RWPE1 (cell line): Measurements from ENCODE around the gene DYRK1B.

Experiments used
- CTCF ChIA-PET: fragments of 350-600 bp; sonication (Branson Sonifier 250); formaldehyde crosslinking; extraction: SDS; loops from one replicate; lab custom pipeline; 2021; lab: Yijun Ruan, JAX
- POLR2A ChIA-PET: fragments of 400-600 bp; formaldehyde crosslinking; extraction: SDS; loops from one replicate; lab custom pipeline; 2020; ENCODE audit warnings: antibody characterized with exemption; ENCODE audit not compliant: low non-redundant PET; lab: Yijun Ruan, JAX
- DNase-seq: peaks from one replicate; pipeline ENCODE4 v3.0.0; 2012; ENCODE audit warnings: low spot score
- H3K27ac ChIP-seq: fragments of 450-650 bp; 2 replicates; pipeline ENCODE4 v1.5.1; 2017
- TF ChIP-seq, protein P1 (sequence below): fragments of 450-650 bp; conservative IDR thresholded peaks from 2 replicates; pipeline ENCODE4 v1.5.1; 2017; ENCODE audit warnings: low read depth, mild to moderate bottlenecking

The DYRK1B gene

DNA sequence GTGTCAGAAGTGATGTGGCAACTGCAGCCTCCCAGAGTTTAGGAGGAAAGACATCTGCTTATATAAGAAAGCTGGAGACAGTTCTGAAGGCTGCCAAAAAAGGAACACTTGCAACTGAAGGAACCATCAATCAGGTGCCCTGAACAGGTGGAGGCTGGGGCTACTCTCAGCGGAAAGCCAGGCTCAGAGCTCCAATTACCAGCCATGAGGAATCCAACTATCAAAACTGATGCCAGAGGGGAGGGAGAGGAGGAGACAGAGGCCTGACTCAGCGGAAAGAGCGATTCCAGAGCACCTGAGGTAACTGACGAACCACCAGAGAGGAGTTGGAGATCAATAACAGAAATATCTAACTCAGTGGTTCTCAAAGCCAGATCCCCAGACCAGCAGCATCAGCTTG lies 31.0 kb downstream of the DYRK1B start:
- ChIA-PET CTCF (interaction anchor here (0.6 kb wide), 1 partner anchor 43 kb away, joined by 4 read pairs; no protein-coding TSS in a partner anchor), POLR2A (no interaction called here)
- H3K27ac ChIP-seq: no peak overlapping the region
- DNase-seq: no peak
- TF ChIP-seq, protein P1, sequence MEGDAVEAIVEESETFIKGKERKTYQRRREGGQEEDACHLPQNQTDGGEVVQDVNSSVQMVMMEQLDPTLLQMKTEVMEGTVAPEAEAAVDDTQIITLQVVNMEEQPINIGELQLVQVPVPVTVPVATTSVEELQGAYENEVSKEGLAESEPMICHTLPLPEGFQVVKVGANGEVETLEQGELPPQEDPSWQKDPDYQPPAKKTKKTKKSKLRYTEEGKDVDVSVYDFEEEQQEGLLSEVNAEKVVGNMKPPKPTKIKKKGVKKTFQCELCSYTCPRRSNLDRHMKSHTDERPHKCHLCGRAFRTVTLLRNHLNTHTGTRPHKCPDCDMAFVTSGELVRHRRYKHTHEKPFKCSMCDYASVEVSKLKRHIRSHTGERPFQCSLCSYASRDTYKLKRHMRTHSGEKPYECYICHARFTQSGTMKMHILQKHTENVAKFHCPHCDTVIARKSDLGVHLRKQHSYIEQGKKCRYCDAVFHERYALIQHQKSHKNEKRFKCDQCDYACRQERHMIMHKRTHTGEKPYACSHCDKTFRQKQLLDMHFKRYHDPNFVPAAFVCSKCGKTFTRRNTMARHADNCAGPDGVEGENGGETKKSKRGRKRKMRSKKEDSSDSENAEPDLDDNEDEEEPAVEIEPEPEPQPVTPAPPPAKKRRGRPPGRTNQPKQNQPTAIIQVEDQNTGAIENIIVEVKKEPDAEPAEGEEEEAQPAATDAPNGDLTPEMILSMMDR: no peak

DNA sequence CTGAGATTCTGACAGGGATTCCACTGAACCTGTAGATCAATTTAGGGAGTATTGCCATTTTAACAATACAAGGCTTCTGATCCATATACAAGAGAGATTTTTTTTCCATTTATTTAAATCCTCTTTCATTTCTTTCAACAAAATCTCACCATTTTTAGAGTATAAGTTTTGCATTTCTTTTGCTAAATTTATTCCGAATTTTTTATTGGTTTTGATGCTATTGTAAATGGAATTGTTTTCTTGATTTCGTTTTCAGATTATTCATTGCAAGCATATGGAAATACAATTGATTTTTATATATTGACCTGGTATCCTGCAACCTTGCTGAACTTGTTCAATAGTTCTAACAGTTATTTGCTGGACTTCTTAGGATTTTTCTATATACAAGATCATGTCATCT lies 36.9 kb downstream of the DYRK1B start:
- POLR2A ChIA-PET: no interaction called here
- TF ChIP-seq, protein P1: no peak
- H3K27ac ChIP-seq: no peak overlapping the region
- no peak for DNase-seq
- CTCF ChIA-PET: no interaction called here

DNA sequence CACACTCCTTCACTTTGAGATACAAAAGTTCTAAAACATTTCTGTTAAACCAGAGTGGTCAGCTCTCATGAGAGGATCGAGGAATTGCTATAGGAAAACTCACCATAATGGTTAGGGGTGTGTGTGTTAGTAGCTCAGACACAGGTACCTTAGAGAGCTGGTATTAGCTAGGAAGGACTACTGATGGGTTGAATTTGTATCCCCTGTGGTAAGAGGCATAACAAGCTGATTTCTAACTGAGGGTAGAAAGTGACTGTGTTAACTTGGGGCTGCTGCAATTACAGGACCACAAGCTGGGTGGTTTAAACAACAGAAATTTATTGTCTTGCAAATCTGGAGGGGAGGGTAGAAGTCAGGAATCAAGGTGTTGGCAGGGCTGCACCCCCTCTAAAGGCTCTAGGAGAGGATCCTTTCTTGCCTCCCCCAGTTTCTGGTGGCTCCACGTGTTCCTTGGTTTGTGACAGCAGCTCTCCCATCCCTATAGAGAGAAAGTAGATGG lies 37.9 kb downstream of the DYRK1B start:
- ChIA-PET CTCF (interaction anchor here (0.6 kb wide), 1 partner anchor 19 kb away, joined by 3 read pairs; no protein-coding TSS in a partner anchor), POLR2A (no interaction called here)
- no peak for DNase-seq
- no peak overlapping the region for H3K27ac ChIP-seq
- TF ChIP-seq, protein P1: no peak

DNA sequence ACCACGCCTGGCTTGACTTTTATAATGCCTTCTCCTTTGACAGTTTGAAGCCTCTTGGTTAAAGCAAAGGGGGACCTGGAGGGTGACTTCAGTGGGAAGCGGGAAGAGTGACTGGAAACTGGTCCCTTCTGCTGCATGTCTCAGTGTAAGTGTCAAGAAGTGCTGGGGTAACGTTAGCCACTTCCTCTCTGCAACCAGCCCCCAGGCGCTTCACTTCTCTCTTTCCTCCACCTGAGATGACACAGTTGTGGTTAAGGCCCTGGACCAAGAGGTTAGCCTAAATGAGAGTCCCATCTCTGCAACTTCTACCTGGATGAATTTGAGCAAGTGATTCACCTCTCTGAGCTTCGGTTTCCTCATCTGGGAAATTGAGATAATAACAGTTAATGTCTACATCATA lies 39.0 kb downstream of the DYRK1B start:
- TF ChIP-seq, protein P1: no peak
- ChIA-PET POLR2A (no interaction called here), CTCF (interaction anchor here (1.0 kb wide), 1 partner anchor 244 kb away, joined by 6 read pairs; no protein-coding TSS in a partner anchor)
- DNase-seq: no peak
- no peak overlapping the region for H3K27ac ChIP-seq

DNA sequence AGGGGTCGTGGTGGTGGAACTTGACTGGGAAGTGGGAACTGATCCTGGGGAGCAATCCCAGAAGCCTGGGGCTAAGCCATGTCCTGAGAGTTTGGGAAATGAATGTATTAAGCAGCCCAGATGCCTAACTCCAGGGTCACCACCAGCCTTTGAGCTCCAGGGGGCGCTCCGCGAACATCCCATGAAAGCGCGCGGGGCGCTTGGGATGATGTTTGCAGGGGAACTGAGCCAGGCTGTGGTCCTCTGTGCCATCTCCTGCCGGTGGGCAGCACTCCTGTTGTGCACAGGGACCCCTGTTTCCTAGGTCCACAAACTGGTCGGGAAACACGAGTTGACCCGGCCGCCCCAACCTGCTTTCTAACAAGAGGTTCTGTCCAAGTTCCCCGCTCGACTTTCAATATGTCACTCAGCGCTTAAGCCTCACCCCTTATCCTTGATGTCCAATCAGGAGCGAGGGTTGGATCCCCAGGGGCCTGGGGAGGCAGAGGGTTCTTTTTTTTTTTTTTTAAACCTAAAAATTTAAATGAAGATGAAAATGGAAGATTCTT lies 40.9 kb downstream of the DYRK1B start:
- peak; percentile 87 for DNase-seq
- TF ChIP-seq, protein P1: peak; percentile 94
- POLR2A ChIA-PET: no interaction called here
- no peak overlapping the region for H3K27ac ChIP-seq
- CTCF ChIA-PET: interaction anchor here (0.6 to 1.9 kb wide), 10 partner anchors 9 to 177 kb away, joined by 3 to 11 read pairs (median 4); partner anchors contain the start of gene PSMC4

DNA sequence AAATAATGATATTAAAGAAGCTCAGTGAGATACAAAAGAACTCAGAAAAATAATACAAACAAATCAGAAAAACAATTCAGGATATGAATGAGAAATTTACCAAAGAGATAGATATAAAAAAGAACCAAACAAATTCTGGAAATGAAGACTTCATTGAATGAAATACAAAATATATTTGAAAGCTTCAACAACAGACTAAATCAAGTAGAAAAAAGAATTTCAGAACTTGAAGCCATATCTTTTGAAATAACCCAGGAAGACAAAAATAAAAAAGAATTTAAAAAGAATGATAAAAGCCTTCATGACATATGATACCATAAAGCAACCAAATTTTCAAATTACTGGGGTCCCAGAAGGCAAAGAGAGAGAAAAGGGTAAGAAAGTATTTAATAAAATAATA lies 45.7 kb downstream of the DYRK1B start:
- TF ChIP-seq, protein P1: no peak
- H3K27ac ChIP-seq: no peak overlapping the region
- ChIA-PET POLR2A (no interaction called here), CTCF (interaction anchor here (0.6 kb wide), 1 partner anchor 114 kb away, joined by 3 read pairs; no protein-coding TSS in a partner anchor)
- no peak for DNase-seq
